ENCODE measurements around the gene SLC52A3.

Gene SLC52A3

GRCh38 chr20:801678-802077 is 33.4 kb upstream of the SLC52A3 start:
- TF ChIP-seq SIN3A (IDR thresholded peaks at IDR 0.05; ENCODE audit: borderline replicate concordance, insufficient read depth, low read length) (no peak), TAF1 (IDR thresholded peaks at IDR 0.05; ENCODE audit: borderline replicate concordance, insufficient read depth, low read length) (no peak), FOXP2 (optimal IDR thresholded peaks at IDR 0.05; ENCODE audit: borderline replicate concordance, extremely low read depth, extremely low read length, insufficient read depth) (no peak), POLR2AphosphoS5 (IDR thresholded peaks at IDR 0.05; ENCODE audit: low read depth, low read length) (no peak), REST (IDR thresholded peaks at IDR 0.05; ENCODE audit: insufficient read depth in 1 of 2, low read depth in 2 of 2, low read length in 2 of 2) (no peak)

GRCh38 chr20:796921-797320 is 28.6 kb upstream of the SLC52A3 start:
- no peak for TF ChIP-seq FOXP2 (optimal IDR thresholded peaks at IDR 0.05; ENCODE audit: borderline replicate concordance, extremely low read depth, extremely low read length, insufficient read depth)
- no peak for TF ChIP-seq SIN3A (IDR thresholded peaks at IDR 0.05; ENCODE audit: borderline replicate concordance, insufficient read depth, low read length)
- no peak for TF ChIP-seq TAF1 (IDR thresholded peaks at IDR 0.05; ENCODE audit: borderline replicate concordance, insufficient read depth, low read length)
- no peak for TF ChIP-seq REST (IDR thresholded peaks at IDR 0.05; ENCODE audit: insufficient read depth in 1 of 2, low read depth in 2 of 2, low read length in 2 of 2)
- no peak for TF ChIP-seq POLR2AphosphoS5 (IDR thresholded peaks at IDR 0.05; ENCODE audit: low read depth, low read length)

GRCh38 chr20:792248-792647 is 23.9 kb upstream of the SLC52A3 start:
- TF ChIP-seq FOXP2 (optimal IDR thresholded peaks at IDR 0.05; ENCODE audit: borderline replicate concordance, extremely low read depth, extremely low read length, insufficient read depth) = no peak
- no peak for TF ChIP-seq TAF1 (IDR thresholded peaks at IDR 0.05; ENCODE audit: borderline replicate concordance, insufficient read depth, low read length)
- TF ChIP-seq REST (IDR thresholded peaks at IDR 0.05; ENCODE audit: insufficient read depth in 1 of 2, low read depth in 2 of 2, low read length in 2 of 2) = no peak
- TF ChIP-seq SIN3A (IDR thresholded peaks at IDR 0.05; ENCODE audit: borderline replicate concordance, insufficient read depth, low read length) = no peak
- TF ChIP-seq POLR2AphosphoS5 (IDR thresholded peaks at IDR 0.05; ENCODE audit: low read depth, low read length) = no peak

- TF ChIP-seq REST (IDR thresholded peaks at IDR 0.05; ENCODE audit: insufficient read depth in 1 of 2, low read depth in 2 of 2, low read length in 2 of 2) = no peak
- no peak for TF ChIP-seq TAF1 (IDR thresholded peaks at IDR 0.05; ENCODE audit: borderline replicate concordance, insufficient read depth, low read length)
- TF ChIP-seq FOXP2 (optimal IDR thresholded peaks at IDR 0.05; ENCODE audit: borderline replicate concordance, extremely low read depth, extremely low read length, insufficient read depth) = no peak
- TF ChIP-seq POLR2AphosphoS5 (IDR thresholded peaks at IDR 0.05; ENCODE audit: low read depth, low read length) = no peak
- no peak for TF ChIP-seq SIN3A (IDR thresholded peaks at IDR 0.05; ENCODE audit: borderline replicate concordance, insufficient read depth, low read length)
Measured at GRCh38 chr20:791056-791455, 22.8 kb upstream of the SLC52A3 start.

- TF ChIP-seq TAF1 (IDR thresholded peaks at IDR 0.05; ENCODE audit: borderline replicate concordance, insufficient read depth, low read length) (no peak), SIN3A (IDR thresholded peaks at IDR 0.05; ENCODE audit: borderline replicate concordance, insufficient read depth, low read length) (no peak), FOXP2 (optimal IDR thresholded peaks at IDR 0.05; ENCODE audit: borderline replicate concordance, extremely low read depth, extremely low read length, insufficient read depth) (no peak), POLR2AphosphoS5 (IDR thresholded peaks at IDR 0.05; ENCODE audit: low read depth, low read length) (no peak), REST (IDR thresholded peaks at IDR 0.05; ENCODE audit: insufficient read depth in 1 of 2, low read depth in 2 of 2, low read length in 2 of 2) (no peak)
Measured at GRCh38 chr20:787825-788224, 19.5 kb upstream of the SLC52A3 start.
